C4-2B (cell line): ENCODE data around the gene EXOC6B.

Experiments used
- CTCF ChIP-seq: fragments of 450-650 bp; conservative IDR thresholded peaks from 2 replicates; pipeline ENCODE4 v1.5.1; 2017; ENCODE audit warnings: mild to moderate bottlenecking
- ZFX ChIP-seq: fragments of 450-650 bp; IDR thresholded peaks from 2 replicates; pipeline ENCODE4 v1.6.1; 2017

DNA sequence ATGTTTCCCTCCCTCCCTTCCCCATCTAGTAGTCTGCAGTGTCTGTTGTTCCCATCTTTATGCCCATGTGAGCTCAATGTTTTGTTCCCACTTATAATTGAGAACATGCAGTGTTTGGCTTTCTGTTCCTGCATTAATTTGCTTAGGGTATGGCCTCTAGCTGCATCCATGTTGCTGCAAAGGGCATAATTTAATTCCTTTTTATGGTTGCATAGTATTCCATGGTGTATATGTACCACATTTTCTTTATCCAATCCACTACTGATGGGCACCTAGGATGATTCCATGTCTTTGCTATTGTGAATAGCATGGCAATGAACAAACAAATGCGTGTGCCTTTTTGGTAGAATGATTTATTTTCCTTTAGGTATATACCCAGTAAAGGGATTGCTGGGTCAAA is 617.6 kb downstream of the EXOC6B start:
- TF ChIP-seq CTCF (no peak), ZFX (no peak)
